ENCODE measurements around the gene SYNPR.

DNA sequence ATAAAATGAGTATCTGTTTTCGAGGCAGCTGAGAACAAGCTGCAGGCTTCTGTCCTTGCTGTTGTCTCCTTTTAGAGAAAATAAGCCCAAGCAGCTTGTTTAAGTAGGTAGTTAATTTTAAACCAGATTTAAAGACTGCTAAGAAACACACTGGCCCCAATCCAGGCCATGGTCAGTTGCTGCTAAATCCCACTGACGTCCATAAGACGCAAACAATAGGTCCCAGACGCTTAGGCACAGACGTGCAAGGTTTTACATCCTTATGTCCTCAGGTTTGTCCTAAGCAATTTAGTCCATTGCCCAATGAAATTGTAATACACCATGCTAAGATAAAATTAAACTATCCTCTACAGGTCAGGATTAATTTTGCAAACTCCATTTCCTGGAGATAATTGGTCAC lies 254.4 kb downstream of the SYNPR start:
- TF ChIP-seq CTCF (IDR thresholded peaks at IDR 0.05) (no peak), POLR2A (IDR thresholded peaks at IDR 0.05) (no peak)
